GM18907 (cell line): ENCODE data around the gene ZDHHC6.
"Not testable (repeated sequence)": the region's sequence is repeated elsewhere in the genome, so short reads cannot be mapped to it uniquely, and the experiment has no call there.

Source experiments
- ATAC-seq: cut with Tn5 transposase; IDR thresholded peaks from one replicate; pipeline ENCODE4 v1.9.1; 2021; ENCODE audit warnings: mild to moderate bottlenecking, moderate library complexity; ENCODE audit not compliant: unreplicated experiment

ZDHHC6 gene

GRCh38 chr10:112446055-112446854 lies 459 bp downstream of the ZDHHC6 start:
- ATAC-seq = no peak

- ATAC-seq = no peak
These were observed 4.7 kb downstream of the ZDHHC6 start for GRCh38 chr10:112442063-112442462.

- ATAC-seq = no peak
These were observed 5.2 kb downstream of the ZDHHC6 start for GRCh38 chr10:112441520-112441919.

GRCh38 chr10:112438356-112438755 lies 8.4 kb downstream of the ZDHHC6 start:
- no peak for ATAC-seq

GRCh38 chr10:112434988-112435619 lies 11.6 kb downstream of the ZDHHC6 start:
- no peak for ATAC-seq

GRCh38 chr10:112433136-112433535 lies 13.6 kb downstream of the ZDHHC6 start:
- ATAC-seq = no peak

GRCh38 chr10:112429654-112430230 lies 17.0 kb downstream of the ZDHHC6 start:
- ATAC-seq = no peak

GRCh38 chr10:112429147-112429546 lies 17.6 kb downstream of the ZDHHC6 start:
- ATAC-seq = peak; percentile 56

- no peak for ATAC-seq
These were observed 20.6 kb downstream of the ZDHHC6 start for GRCh38 chr10:112426111-112426510.

GRCh38 chr10:112424651-112425050 lies 22.1 kb downstream of the ZDHHC6 start:
- no peak for ATAC-seq

GRCh38 chr10:112421731-112422130 lies 25.0 kb downstream of the ZDHHC6 start:
- ATAC-seq = no peak

- no peak for ATAC-seq
These were observed 34.0 kb downstream of the ZDHHC6 start for GRCh38 chr10:112412696-112413095.

GRCh38 chr10:112409755-112410154 lies 37.0 kb downstream of the ZDHHC6 start:
- ATAC-seq = no peak

- no peak for ATAC-seq
These were observed 37.4 kb downstream of the ZDHHC6 start for GRCh38 chr10:112409299-112409698.

GRCh38 chr10:112407696-112408095 lies 39.0 kb downstream of the ZDHHC6 start:
- ATAC-seq = no peak

GRCh38 chr10:112406806-112407205 lies 39.9 kb downstream of the ZDHHC6 start:
- ATAC-seq = not testable (repeated sequence)

GRCh38 chr10:112404617-112405016 lies 42.1 kb downstream of the ZDHHC6 start:
- ATAC-seq = no peak

GRCh38 chr10:112402917-112403316 lies 43.8 kb downstream of the ZDHHC6 start:
- no peak for ATAC-seq

GRCh38 chr10:112397592-112397991 lies 49.1 kb downstream of the ZDHHC6 start:
- ATAC-seq = no peak

- ATAC-seq = no peak
These were observed 50.7 kb downstream of the ZDHHC6 start for GRCh38 chr10:112395809-112396530.

GRCh38 chr10:112394475-112394875 lies 52.2 kb downstream of the ZDHHC6 start:
- peak; percentile 57 for ATAC-seq
